GM20431 (cell line): ENCODE results near the gene TEX13B.
"Not testable (repeated sequence)": the region's sequence is repeated elsewhere in the genome, so short reads cannot be mapped to it uniquely, and the experiment has no call there.

Source experiments
- in situ Hi-C: fragments of 300-500 bp; cut with MseI, MboI; formaldehyde crosslinking; loops from one replicate; pipeline ENCODE4 v1.15.0; 2020; ENCODE audit warnings: low sequenced_read_pairs; ENCODE audit not compliant: unreplicated experiment

The TEX13B gene

GRCh38 chrX:107955337-107955736, 26.8 kb downstream of the TEX13B start:
- in situ Hi-C loops = not testable (repeated sequence)

GRCh38 chrX:107940095-107940494, 42.1 kb downstream of the TEX13B start:
- in situ Hi-C loops = no loop called here

- in situ Hi-C loops = no loop called here
Observed at GRCh38 chrX:107936434-107936730, 45.8 kb downstream of the TEX13B start.

GRCh38 chrX:107935664-107936433, 46.3 kb downstream of the TEX13B start:
- in situ Hi-C loops = no loop called here

GRCh38 chrX:107935200-107935599, 47.0 kb downstream of the TEX13B start:
- in situ Hi-C loops = no loop called here

- in situ Hi-C loops = no loop called here
Observed at GRCh38 chrX:107934262-107934661, 47.9 kb downstream of the TEX13B start.
